Osteocyte (in vitro differentiated cells): ENCODE measurements around the gene CYSTM1. TPM values are rescaled to one million over a fixed set of nuclear protein-coding genes. Genes with fewer than 3 reads are reported as not detected.

Experiments used
- DNase-seq: peaks from one replicate; pipeline ENCODE4 v3.0.0; 2021; ENCODE audit warnings: mixed read lengths; ENCODE audit not compliant: unreplicated experiment; ENCODE audit errors: extremely low spot score
- H3K27ac Mint-ChIP-seq: one replicate; pipeline ENCODE4 v1.8.0; 2021; ENCODE audit warnings: mild to moderate bottlenecking, mixed read lengths; ENCODE audit not compliant: unreplicated experiment
- H3K27me3 Mint-ChIP-seq: one replicate; pipeline ENCODE4 v1.8.0; 2021; ENCODE audit warnings: mixed read lengths; ENCODE audit not compliant: unreplicated experiment
- H3K36me3 Mint-ChIP-seq: one replicate; pipeline ENCODE4 v1.8.0; 2021; ENCODE audit warnings: mixed read lengths; ENCODE audit not compliant: unreplicated experiment
- H3K4me1 Mint-ChIP-seq: one replicate; pipeline ENCODE4 v1.8.0; 2021; ENCODE audit warnings: mixed read lengths; ENCODE audit not compliant: unreplicated experiment
- H3K4me3 Mint-ChIP-seq: one replicate; pipeline ENCODE4 v1.8.0; 2021; ENCODE audit warnings: mild to moderate bottlenecking, moderate library complexity, mixed read lengths; ENCODE audit not compliant: unreplicated experiment
- H3K9me3 Mint-ChIP-seq: one replicate; pipeline ENCODE4 v1.8.0; 2021; ENCODE audit warnings: mixed read lengths; ENCODE audit not compliant: unreplicated experiment
- CTCF ChIP-seq: fragments of 200-600 bp; sonication (generic); IDR thresholded peaks from 2 replicates; pipeline ENCODE4 v1.5.0; 2021; ENCODE audit warnings: antibody characterized with exemption, mild to moderate bottlenecking, moderate library complexity
- total RNA-seq: library from RNA; stranded (reverse); gene quantifications from 2 replicates; pipeline ENCODE4 v1.2.1, GENCODE V29; 2021

CYSTM1 gene
- total RNA-seq, 1 donor from 2014 or later = 26.7 TPM

- Mint-ChIP-seq H3K4me3 (no peak overlapping the region), H3K27me3 (no peaks in the 10 kb centered on the region), H3K36me3 (peaks cover 9% of the 10 kb centered on the region), H3K9me3 (no peaks in the 10 kb centered on the region), H3K27ac (no peak overlapping the region), H3K4me1 (peaks cover 50% of the 10 kb centered on the region)
- DNase-seq = no peak
- TF ChIP-seq CTCF = no peak
These were observed 68.8 kb downstream of the CYSTM1 start for GRCh38 chr5:140243706-140244250.

GRCh38 chr5:140244525-140245025, 69.6 kb downstream of the CYSTM1 start:
- peak; percentile 96 for DNase-seq
- H3K4me1 Mint-ChIP-seq = peaks cover 50% of the 10 kb centered on the region
- H3K36me3 Mint-ChIP-seq = peaks cover 9% of the 10 kb centered on the region

GRCh38 chr5:140245341-140245740, 70.4 kb downstream of the CYSTM1 start:
- H3K9me3 Mint-ChIP-seq = no peaks in the 10 kb centered on the region
- H3K27ac Mint-ChIP-seq = no peak overlapping the region
- no peaks in the 10 kb centered on the region for H3K27me3 Mint-ChIP-seq
- peaks cover 48% of the 10 kb centered on the region for H3K4me1 Mint-ChIP-seq
- H3K4me3 Mint-ChIP-seq = no peak overlapping the region
- no peak for TF ChIP-seq CTCF
- H3K36me3 Mint-ChIP-seq = peaks cover 12% of the 10 kb centered on the region
- no peak for DNase-seq

More at GRCh38 chr5:140244525-140245025, 69.6 kb downstream of the CYSTM1 start:
- TF ChIP-seq CTCF = peak; percentile 94
- Mint-ChIP-seq H3K4me3 (peak overlapping the region; percentile 35), H3K27me3 (no peaks in the 10 kb centered on the region), H3K27ac (peak overlapping the region; percentile 59), H3K9me3 (no peaks in the 10 kb centered on the region)

- no peak for TF ChIP-seq CTCF
- Mint-ChIP-seq H3K36me3 (peaks cover 12% of the 10 kb centered on the region), H3K27ac (peak overlapping the region; percentile 74), H3K4me1 (peaks cover 49% of the 10 kb centered on the region), H3K9me3 (no peaks in the 10 kb centered on the region), H3K4me3 (no peak overlapping the region), H3K27me3 (no peaks in the 10 kb centered on the region)
- no peak for DNase-seq
These were observed 70.9 kb downstream of the CYSTM1 start for GRCh38 chr5:140245926-140246325.

- no peak for DNase-seq
- no peak overlapping the region for H3K4me3 Mint-ChIP-seq
- H3K27ac Mint-ChIP-seq = peak overlapping the region; percentile 74
- H3K9me3 Mint-ChIP-seq = no peaks in the 10 kb centered on the region
- H3K4me1 Mint-ChIP-seq = peaks cover 47% of the 10 kb centered on the region
- H3K36me3 Mint-ChIP-seq = peaks cover 12% of the 10 kb centered on the region
- TF ChIP-seq CTCF = no peak
- no peaks in the 10 kb centered on the region for H3K27me3 Mint-ChIP-seq
These were observed 71.6 kb downstream of the CYSTM1 start for GRCh38 chr5:140246378-140247122.
